Activated CD8-positive, alpha-beta memory T cell treated with anti-CD3 and anti-CD28 coated beads, Interleukin-2, amount 50 U/mL, for 1 hour (primary cell): ENCODE data around the gene B3GNT3.
"Not testable (repeated sequence)": the region's sequence is repeated elsewhere in the genome, so short reads cannot be mapped to it uniquely, and the experiment has no call there.

Source experiments
- DNase-seq: peaks from one replicate; pipeline ENCODE4 v3.0.0-alpha.2; 2020; ENCODE audit errors: extremely low read depth

B3GNT3 gene

GRCh38 chr19:17796838-17797423 is 2.0 kb downstream of the B3GNT3 start:
- DNase-seq, result no peak

DNA sequence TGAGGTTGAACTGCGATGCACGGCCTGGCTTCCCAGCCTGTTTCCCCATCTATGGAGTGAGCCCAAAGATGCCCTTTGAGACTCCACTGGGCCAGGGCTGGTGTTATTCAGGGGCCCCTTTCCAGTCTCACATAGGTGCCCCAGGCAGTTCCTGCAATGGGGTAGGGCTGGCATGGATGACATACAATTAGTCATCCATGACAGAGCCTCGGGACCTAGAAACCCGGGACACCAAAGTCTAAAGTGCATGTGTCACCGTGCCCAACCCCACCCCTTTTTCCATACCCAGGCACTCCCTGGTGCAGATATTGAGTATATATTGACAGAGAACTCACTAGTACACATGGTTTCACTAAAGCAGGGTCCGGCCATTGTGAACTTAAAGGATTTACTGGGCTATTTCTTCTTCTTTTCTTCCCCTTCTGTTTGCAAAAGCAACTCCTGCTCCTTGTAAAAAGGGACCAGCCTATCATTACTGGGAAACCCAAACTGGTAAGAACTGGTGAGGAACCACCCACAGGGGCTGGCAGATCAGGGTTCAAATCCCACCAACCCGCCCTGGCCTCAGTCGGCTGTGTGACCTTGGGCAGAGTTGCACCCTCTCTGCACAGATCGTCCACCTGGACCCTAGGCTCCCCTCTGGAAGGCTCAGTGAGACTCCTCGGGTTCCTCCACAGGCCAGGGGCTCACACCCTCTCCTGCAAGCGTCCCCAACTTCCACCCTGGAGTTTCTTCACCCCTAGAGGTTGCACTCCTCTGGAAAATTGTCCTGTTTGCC is 2.7 kb downstream of the B3GNT3 start:
- DNase-seq, result no peak

- not testable (repeated sequence) for DNase-seq
These were observed 3.7 kb downstream of the B3GNT3 start for GRCh38 chr19:17798599-17798998.

DNA sequence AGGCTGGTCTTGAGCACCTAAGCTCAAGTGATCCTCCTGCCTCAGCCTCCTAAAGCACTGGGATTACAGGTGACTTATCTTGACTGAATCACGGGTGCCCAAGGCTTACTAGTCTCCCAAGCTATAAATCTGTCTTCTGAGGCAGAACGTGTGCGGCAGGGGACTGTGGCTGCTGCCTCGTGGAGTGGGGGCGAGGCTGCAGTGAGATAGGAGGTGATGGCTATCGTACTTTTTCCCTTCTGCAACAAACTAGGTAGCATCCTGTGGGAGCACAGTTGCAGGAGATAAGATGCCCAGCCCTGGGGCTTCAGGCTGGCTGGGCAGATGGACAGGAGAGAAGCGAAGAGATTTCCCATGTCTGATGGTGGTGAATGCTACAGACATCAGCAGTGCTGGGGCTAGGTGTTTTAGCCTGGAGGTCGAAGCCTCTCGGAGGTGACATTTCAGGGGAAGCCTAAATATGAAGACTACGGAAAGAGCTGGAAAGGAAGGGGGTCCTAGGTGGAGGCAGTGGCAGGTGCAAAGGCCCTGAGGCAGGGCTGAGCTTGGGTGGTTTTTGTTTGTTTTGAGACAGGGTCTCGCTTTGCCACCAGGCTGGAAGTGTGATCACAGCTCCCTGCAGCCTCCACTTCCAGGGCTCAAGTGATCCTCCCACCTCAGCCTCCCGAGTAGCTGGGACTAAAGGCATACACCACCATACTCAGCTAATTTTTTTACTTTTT is 7.4 kb downstream of the B3GNT3 start:
- DNase-seq, result no peak

DNA sequence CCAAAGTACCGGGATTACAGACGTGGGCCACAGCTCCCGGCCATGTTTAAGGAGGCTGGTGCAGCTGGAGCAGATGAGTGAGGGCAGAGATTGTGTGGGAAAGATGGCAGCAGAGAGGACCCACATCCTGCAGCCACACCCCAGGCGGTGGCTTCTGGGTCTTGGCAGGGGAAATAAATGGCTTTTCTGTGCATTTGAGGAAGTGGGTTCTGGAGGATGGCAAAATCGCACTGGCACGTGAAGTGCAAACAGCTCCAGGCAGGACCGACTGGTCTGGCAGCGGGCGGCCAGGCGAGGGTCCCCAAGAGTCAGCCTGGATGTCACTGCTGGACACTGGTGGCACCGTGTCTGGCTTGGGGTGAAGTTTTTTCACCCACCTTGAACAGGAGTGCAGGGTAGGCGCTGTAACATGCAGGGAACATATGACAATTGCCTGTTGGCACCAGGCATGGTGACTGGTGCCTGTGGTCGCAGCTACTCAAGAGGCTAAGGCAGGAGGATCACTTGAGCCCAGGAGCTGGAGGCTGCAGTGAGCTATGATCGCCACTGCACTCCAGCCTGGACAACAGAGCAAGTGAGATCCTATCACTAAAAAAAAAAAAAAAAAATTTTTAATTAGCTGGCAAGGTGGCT is 8.4 kb downstream of the B3GNT3 start:
- no peak for DNase-seq

- DNase-seq, result no peak
These were observed 10.5 kb downstream of the B3GNT3 start for GRCh38 chr19:17805427-17805826.

GRCh38 chr19:17806945-17807344 is 12.0 kb downstream of the B3GNT3 start:
- no peak for DNase-seq

DNA sequence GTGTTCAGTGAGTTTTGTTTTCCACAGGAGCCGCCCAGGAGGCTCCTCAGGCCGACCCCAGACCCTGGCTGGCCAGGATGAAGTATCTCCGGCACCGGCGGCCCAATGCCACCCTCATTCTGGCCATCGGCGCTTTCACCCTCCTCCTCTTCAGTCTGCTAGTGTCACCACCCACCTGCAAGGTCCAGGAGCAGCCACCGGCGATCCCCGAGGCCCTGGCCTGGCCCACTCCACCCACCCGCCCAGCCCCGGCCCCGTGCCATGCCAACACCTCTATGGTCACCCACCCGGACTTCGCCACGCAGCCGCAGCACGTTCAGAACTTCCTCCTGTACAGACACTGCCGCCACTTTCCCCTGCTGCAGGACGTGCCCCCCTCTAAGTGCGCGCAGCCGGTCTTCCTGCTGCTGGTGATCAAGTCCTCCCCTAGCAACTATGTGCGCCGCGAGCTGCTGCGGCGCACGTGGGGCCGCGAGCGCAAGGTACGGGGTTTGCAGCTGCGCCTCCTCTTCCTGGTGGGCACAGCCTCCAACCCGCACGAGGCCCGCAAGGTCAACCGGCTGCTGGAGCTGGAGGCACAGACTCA is 12.9 kb downstream of the B3GNT3 start:
- no peak for DNase-seq

GRCh38 chr19:17811103-17811502 is 16.2 kb downstream of the B3GNT3 start:
- DNase-seq, result no peak

GRCh38 chr19:17811681-17812080 is 16.7 kb downstream of the B3GNT3 start:
- DNase-seq, result no peak

- DNase-seq, result no peak
These were observed 17.2 kb downstream of the B3GNT3 start for GRCh38 chr19:17812099-17812498.

- DNase-seq, result no peak
These were observed 22.9 kb downstream of the B3GNT3 start for GRCh38 chr19:17817668-17818363.

- DNase-seq, result no peak
These were observed 26.3 kb downstream of the B3GNT3 start, which contains the start of gene INSL3 for GRCh38 chr19:17821190-17821589. TSS of gene INSL3 (minus strand) at chr19:17821519. CDS start at chr19:17821506, 13 bp downstream.

GRCh38 chr19:17824339-17824738 is 29.4 kb downstream of the B3GNT3 start:
- DNase-seq, result no peak

DNA sequence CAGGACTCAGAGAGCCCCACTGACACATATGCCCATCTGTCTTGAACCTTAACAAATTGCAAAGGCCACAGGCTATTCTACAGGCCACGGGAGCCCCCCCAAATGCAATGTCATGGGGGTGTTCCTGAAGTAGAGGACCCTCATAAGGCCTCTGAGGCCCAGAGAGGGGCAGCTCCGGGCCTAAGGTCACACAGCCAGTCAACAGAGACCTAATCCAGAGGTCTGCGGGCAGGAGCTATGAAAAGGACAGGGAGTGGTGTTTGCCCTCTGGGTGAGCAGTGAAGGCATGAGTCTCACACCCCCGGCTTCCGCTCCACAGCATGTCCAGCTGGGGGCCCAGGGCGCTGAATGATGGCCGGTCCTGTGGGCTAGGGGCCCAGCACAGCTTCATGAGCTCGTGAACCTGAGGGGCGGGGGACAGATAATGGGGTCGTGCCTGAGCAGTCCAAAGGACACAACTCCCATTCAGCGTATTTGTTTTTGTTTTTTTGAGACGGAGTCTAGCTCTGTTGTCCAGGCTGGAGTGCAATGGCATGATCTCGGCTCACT is 31.6 kb downstream of the B3GNT3 start:
- no peak for DNase-seq

GRCh38 chr19:17829855-17830566 is 35.1 kb downstream of the B3GNT3 start:
- no peak for DNase-seq

DNA sequence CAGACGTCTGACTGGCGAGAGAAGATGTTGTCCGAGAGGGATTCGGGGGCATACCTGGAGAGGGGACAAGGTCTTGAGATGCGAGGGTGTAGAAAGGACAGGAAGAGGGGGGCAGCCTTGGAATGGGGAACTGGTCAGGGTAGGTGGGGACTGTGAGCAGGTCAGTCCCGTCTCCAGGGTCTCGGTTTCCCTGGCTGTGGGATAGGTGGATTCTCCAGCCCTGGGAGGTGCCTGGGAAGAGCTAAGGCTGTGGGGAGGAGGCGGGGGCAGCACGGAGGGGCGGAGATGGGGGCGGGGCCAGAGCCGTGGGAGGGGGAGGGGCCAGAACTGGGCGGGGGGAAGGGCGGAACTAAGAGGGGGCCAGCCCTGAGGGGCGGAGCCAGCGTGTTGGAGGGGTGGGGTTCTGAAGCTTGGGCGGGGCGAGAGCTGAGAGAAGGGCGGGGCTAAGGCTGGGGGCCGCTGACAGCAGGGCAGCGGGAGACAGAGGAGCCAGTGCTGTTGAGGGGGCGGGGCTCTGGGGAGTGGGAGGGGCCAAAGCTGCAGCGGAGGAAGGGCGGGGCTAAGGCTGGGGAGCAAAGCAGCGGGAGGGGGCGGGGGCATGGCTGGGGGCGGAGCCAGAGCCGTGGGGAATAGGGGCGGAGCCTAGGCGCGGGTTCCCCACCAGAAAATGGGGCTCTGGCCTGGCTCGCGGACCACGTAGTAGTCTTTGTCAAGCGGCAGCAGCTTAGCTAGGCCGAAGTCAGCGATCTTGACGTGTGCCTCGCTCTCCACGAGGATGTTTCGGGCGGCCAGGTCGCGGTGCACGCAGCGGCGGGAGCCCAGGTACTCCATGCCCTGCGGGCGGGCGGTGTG is 35.9 kb downstream of the B3GNT3 start:
- DNase-seq, result no peak

DNA sequence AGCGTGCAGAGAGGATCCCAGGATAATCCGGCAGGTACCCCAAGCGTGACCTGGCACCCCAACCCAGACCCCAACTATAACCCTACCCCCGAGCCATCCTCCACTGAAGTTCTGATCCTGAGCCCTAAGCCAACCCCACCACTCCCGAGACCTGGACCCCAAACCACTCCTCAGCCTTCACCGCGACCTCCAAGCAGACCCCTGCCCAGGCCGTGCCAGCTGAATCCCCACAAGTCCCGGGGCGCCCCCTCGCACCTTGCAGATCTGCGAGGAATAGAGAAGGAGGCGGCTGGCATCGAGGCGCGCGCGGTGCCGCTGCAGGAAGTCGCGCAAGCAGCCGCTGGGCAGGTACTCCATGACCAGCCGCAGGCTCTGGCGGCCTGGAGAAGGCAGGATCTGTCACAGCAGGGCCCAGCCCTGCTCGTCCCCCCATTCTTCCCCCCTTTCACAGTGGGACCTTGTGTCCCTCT is 36.5 kb downstream of the B3GNT3 start:
- no peak for DNase-seq
